Naive thymus-derived CD4-positive, alpha-beta T cell (primary cell): ENCODE measurements around the gene PTPRT. TPM values are rescaled to one million over a fixed set of nuclear protein-coding genes. Genes with fewer than 3 reads are reported as not detected.

ENCODE experiments used
- ATAC-seq: fragments of 150-1000 bp; cut with Tn5 transposase; 2 replicates; pipeline ENCODE4 v1.10.0; 2021; ENCODE audit warnings: mild to moderate bottlenecking, moderate library complexity
- CTCF ChIA-PET: fragments of 350-600 bp; sonication (Branson Sonifier 250); formaldehyde crosslinking; loops from one replicate; lab custom pipeline; 2021; ENCODE audit warnings: antibody characterized with exemption; lab: Charles Lee
- POLR2A ChIA-PET: fragments of 350-600 bp; sonication (Branson Sonifier 250); formaldehyde crosslinking; loops from one replicate; lab custom pipeline; 2021; ENCODE audit warnings: antibody characterized with exemption, inconsistent platforms; lab: Charles Lee
- DNase-seq, 9 donors: peaks; one replicate each; pipeline versions ENCODE4 v3.0.0 to v3.0.0-alpha.2; 2020 to 2022; ENCODE audit warnings: mixed read lengths in 1 of 9
- H3K27ac ChIP-seq: one replicate; pipeline ENCODE4 v1.7.0; 2013; ENCODE audit warnings: mild to moderate bottlenecking, low read depth, low read length, moderate library complexity
- H3K27me3 ChIP-seq, 2 donors: one replicate each; pipeline ENCODE4 v1.7.0; 2013; ENCODE audit warnings: low read length in 2 of 2, mild to moderate bottlenecking in 2 of 2, moderate library complexity in 2 of 2; ENCODE audit not compliant: control insufficient read depth in 2 of 2, insufficient read depth in 2 of 2
- H3K36me3 ChIP-seq, 3 experiments: 1 replicate in 2 of 3; 2 replicates in 1 of 3; pipeline ENCODE4 v1.7.0; 2013; ENCODE audit warnings: low read length in 3 of 3, mild to moderate bottlenecking in 3 of 3, moderate library complexity in 1 of 3; ENCODE audit not compliant: insufficient read depth in 3 of 3, control insufficient read depth in 2 of 3
- H3K4me1 ChIP-seq, 2 donors: one replicate each; pipeline ENCODE4 v1.7.0; 2013; ENCODE audit warnings: low read length in 2 of 2, mild to moderate bottlenecking in 2 of 2, moderate library complexity in 1 of 2; ENCODE audit not compliant: control insufficient read depth in 2 of 2, insufficient read depth in 2 of 2
- H3K4me3 ChIP-seq: 2 replicates; pipeline ENCODE4 v1.7.0; 2013; ENCODE audit warnings: mild to moderate bottlenecking, low read length
- H3K9me3 ChIP-seq, 3 experiments: 1 replicate in 2 of 3; 2 replicates in 1 of 3; pipeline ENCODE4 v1.7.0; 2013; ENCODE audit warnings: low read length in 3 of 3; ENCODE audit not compliant: control insufficient read depth in 2 of 3
- H3K27ac Mint-ChIP-seq, 9 donors: one replicate each; pipeline ENCODE4 v1.8.0; 2020 to 2022; ENCODE audit warnings: mixed read lengths in 9 of 9, mild to moderate bottlenecking in 8 of 9, moderate library complexity in 5 of 9, inconsistent platforms in 2 of 9
- H3K27me3 Mint-ChIP-seq, 5 donors: one replicate each; pipeline ENCODE4 v1.8.0; 2021 to 2022; ENCODE audit warnings: mixed read lengths in 5 of 5, mild to moderate bottlenecking in 1 of 5
- H3K36me3 Mint-ChIP-seq, 5 donors: one replicate each; pipeline ENCODE4 v1.8.0; 2020 to 2022; ENCODE audit warnings: mixed read lengths in 5 of 5, mild to moderate bottlenecking in 3 of 5, inconsistent platforms in 1 of 5
- H3K4me1 Mint-ChIP-seq, 7 donors: one replicate each; pipeline ENCODE4 v1.8.0; 2020 to 2022; ENCODE audit warnings: mixed read lengths in 7 of 7, mild to moderate bottlenecking in 3 of 7, inconsistent platforms in 1 of 7
- H3K4me3 Mint-ChIP-seq, 10 donors: one replicate each; pipeline ENCODE4 v1.8.0; 2020 to 2022; ENCODE audit warnings: mild to moderate bottlenecking in 10 of 10, mixed read lengths in 10 of 10, moderate library complexity in 6 of 10, inconsistent platforms in 2 of 10
- H3K9me3 Mint-ChIP-seq, 11 donors: one replicate each; pipeline ENCODE4 v1.8.0; 2020 to 2022; ENCODE audit warnings: mixed read lengths in 11 of 11, mild to moderate bottlenecking in 4 of 11, inconsistent platforms in 1 of 11, moderate library complexity in 1 of 11
- intact Hi-C, 2 donors: fragments of 100-400 bp; cut with micrococcal nuclease; formaldehyde crosslinking; loops; one replicate each; pipeline ENCODE4 v1.15.1; 2023
- polyA plus RNA-seq, 2 donors: library from polyadenylated mRNA; unstranded; fragments of 300-500 nt; fragmentation: Illumina TruSeq; gene quantifications; one replicate each; pipeline ENCODE4 v1.2.3, GENCODE V29; 2021
- total RNA-seq, 6 experiments: library from RNA in 5 of 6; stranded (reverse) in 5 of 6; gene quantifications; 1 replicate in 5 of 6; 2 replicates in 1 of 6; pipeline ENCODE4 v1.2.3 and lab custom pipeline; 2021 to 2026

The PTPRT gene
- total and polyA plus RNA-seq, 7 experiments from 2014 or later = not detected

GRCh38 chr20:42338294-42339201, 851.2 kb downstream of the PTPRT start:
- H3K27ac Mint-ChIP-seq = no peak overlapping the region
- Histone ChIP-seq H3K4me1 (no peaks in the 10 kb centered on the region), H3K27ac (no peak overlapping the region), H3K9me3 (no peaks in the 10 kb centered on the region), H3K36me3 (no peaks in the 10 kb centered on the region), H3K27me3 (no peaks in the 10 kb centered on the region), H3K4me3 (no peak overlapping the region)
- no peak for DNase-seq
- H3K9me3 Mint-ChIP-seq = peaks cover 0 to 22% (median 4%) of the 10 kb centered on the region in 11 donors
- no peaks in the 10 kb centered on the region for H3K36me3 Mint-ChIP-seq
- POLR2A ChIA-PET = no interaction called here
- no peak overlapping the region for H3K4me3 Mint-ChIP-seq
- intact Hi-C loops = no loop called here
- no peak for ATAC-seq
- no peaks in the 10 kb centered on the region for H3K4me1 Mint-ChIP-seq
- no peaks in the 10 kb centered on the region for H3K27me3 Mint-ChIP-seq
- CTCF ChIA-PET = no interaction called here

DNA sequence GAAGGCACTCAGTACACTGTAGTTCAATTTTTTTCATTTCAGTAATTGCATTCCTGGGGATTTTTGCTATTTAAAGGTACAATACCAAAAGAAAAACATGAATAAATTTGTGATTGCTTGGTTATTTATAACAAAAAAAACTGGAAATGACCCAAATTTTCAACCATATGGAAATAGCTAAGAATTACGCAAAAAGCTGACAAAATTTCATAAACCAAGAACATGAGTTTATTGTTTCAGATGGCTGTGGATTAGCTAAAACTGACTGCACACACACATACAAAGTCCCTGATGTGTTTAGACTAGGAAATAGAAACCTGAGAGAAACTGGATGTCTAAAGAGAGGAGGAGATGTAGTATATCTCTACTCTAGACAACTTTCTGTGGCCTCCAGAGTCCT, 853.1 kb downstream of the PTPRT start:
- Mint-ChIP-seq H3K4me1 (no peaks in the 10 kb centered on the region), H3K27me3 (no peaks in the 10 kb centered on the region), H3K36me3 (no peaks in the 10 kb centered on the region), H3K9me3 (peaks cover 0 to 15% (median 4%) of the 10 kb centered on the region in 11 donors), H3K27ac (no peak overlapping the region), H3K4me3 (no peak overlapping the region)
- intact Hi-C loops = no loop called here
- no peak overlapping the region for H3K27ac ChIP-seq
- H3K27me3 ChIP-seq = no peaks in the 10 kb centered on the region
- no peaks in the 10 kb centered on the region for H3K36me3 ChIP-seq
- ChIA-PET CTCF (no interaction called here), POLR2A (no interaction called here)
- H3K9me3 ChIP-seq = no peaks in the 10 kb centered on the region
- ATAC-seq (no peak), DNase-seq (no peak)
- no peaks in the 10 kb centered on the region for H3K4me1 ChIP-seq
- H3K4me3 ChIP-seq = no peak overlapping the region

DNA sequence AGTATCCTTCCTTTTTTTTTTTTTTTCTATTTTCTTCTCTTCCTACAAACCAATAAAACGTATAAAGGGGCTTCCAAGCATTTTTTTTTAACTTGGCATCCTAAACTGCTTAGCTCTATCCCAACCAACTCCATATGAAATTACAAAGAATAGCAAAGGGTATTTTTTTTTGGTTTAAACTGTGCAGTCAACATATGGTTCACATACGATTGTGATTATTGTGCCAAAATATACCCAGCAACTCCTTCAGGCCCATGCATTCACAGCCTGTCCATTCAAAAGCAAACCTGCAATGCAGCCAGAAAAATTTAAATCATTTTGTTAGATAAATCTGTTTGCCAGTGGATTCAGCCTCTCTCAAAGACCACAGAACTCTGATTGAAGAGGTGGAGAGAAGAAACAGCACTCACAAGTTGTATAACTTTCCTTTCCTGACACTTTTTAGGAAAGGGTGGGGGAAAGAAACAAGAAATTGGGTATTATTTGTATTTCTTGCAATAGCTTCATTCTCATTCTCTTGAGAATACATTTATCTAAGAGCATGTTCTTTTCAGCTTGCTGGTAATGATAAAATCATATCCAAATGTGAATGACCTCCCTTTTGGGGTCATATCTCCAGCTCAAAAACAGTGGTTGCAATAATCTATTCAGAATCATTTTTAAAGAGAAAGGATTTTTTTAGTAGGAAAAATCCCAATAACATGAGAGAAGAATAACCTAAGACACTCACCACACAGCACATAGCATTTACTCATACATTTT, 870.3 kb downstream of the PTPRT start:
- no peak overlapping the region for H3K4me3 ChIP-seq
- H3K36me3 ChIP-seq = no peaks in the 10 kb centered on the region
- Mint-ChIP-seq H3K4me3 (no peak overlapping the region), H3K9me3 (peaks cover 0 to 21% (median 4%) of the 10 kb centered on the region in 11 donors), H3K36me3 (no peaks in the 10 kb centered on the region), H3K27me3 (no peaks in the 10 kb centered on the region), H3K27ac (no peak overlapping the region), H3K4me1 (no peaks in the 10 kb centered on the region)
- H3K9me3 ChIP-seq = no peaks in the 10 kb centered on the region
- no peaks in the 10 kb centered on the region for H3K27me3 ChIP-seq
- POLR2A ChIA-PET = no interaction called here
- intact Hi-C loops = no loop called here
- no peak overlapping the region for H3K27ac ChIP-seq
- CTCF ChIA-PET = no interaction called here
- H3K4me1 ChIP-seq = no peaks in the 10 kb centered on the region
- ATAC-seq = no peak
- no peak for DNase-seq

DNA sequence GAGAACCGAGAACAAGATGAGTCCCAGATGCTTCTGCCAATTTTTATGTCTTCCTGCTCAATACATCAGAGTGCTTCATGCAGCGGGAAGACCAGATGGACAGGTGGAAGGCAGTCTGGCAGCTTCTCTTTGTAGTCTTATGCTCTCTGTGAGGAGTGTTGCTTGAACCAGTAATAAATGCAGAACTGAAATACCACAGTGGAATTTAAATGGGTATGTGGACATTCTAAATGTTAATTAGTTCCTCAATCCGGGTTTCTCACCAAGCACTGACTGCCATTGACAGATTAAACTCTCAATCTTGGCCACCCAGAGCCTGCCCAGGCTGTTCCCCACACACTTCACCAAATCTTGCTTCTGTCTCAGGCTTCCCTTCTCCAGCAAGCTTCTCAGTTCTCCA, 876.0 kb downstream of the PTPRT start:
- Histone ChIP-seq H3K27ac (no peak overlapping the region), H3K27me3 (no peaks in the 10 kb centered on the region), H3K4me1 (no peaks in the 10 kb centered on the region), H3K4me3 (no peak overlapping the region), H3K9me3 (no peaks in the 10 kb centered on the region), H3K36me3 (no peaks in the 10 kb centered on the region)
- intact Hi-C loops = no loop called here
- peaks cover 0 to 22% (median 0%) of the 10 kb centered on the region in 11 donors for H3K9me3 Mint-ChIP-seq
- ChIA-PET CTCF (no interaction called here), POLR2A (no interaction called here)
- H3K4me1 Mint-ChIP-seq = no peaks in the 10 kb centered on the region
- no peak for DNase-seq
- H3K36me3 Mint-ChIP-seq = no peaks in the 10 kb centered on the region
- no peak overlapping the region for H3K4me3 Mint-ChIP-seq
- no peaks in the 10 kb centered on the region for H3K27me3 Mint-ChIP-seq
- ATAC-seq = no peak
- no peak overlapping the region for H3K27ac Mint-ChIP-seq

DNA sequence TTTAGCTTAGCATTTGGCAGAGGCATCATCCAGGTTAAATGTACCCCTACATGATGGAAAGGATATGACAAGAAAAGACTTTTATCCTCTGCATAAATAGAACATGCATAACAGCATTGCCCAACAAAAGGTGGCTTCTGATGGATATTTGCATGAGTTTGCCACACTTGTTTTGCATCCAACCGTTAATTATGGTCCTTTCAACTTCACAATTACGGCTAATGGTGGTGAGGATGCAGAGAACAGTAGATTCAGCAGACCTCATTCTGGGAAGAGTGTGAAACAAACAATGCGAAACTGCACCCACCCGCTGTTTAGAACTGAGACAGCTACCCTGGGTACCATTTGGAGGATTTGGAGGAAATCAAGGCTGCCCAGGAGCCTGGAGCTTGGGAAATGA, 880.7 kb downstream of the PTPRT start:
- ATAC-seq = no peak
- intact Hi-C loops = no loop called here
- Mint-ChIP-seq H3K4me1 (no peaks in the 10 kb centered on the region), H3K27me3 (no peaks in the 10 kb centered on the region), H3K4me3 (no peak overlapping the region), H3K36me3 (no peaks in the 10 kb centered on the region), H3K27ac (no peak overlapping the region), H3K9me3 (peaks cover 0 to 11% (median 2%) of the 10 kb centered on the region in 11 donors)
- Histone ChIP-seq H3K9me3 (no peaks in the 10 kb centered on the region), H3K27ac (no peak overlapping the region), H3K4me3 (no peak overlapping the region), H3K4me1 (no peaks in the 10 kb centered on the region), H3K36me3 (no peaks in the 10 kb centered on the region), H3K27me3 (no peaks in the 10 kb centered on the region)
- DNase-seq = no peak
- ChIA-PET CTCF (no interaction called here), POLR2A (no interaction called here)

DNA sequence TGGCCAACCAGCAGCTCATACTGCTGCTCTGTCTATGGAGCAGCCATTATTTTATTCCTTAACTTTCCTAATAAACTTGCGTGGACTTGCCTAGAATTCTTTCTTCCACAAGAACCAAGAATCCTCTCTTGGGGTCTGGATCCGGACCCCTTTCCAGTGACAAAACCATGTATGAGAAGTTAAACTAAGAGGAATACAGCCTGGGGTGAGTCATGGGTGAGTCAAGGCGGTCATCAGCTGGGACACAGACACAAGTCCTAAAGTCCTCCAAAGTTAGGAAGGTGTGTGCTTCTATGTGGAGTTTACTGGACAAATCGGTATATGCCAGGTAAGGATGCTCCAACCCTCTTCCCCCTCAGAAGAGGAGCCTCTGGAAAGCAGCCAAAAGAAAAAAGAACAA, 881.5 kb downstream of the PTPRT start:
- ChIA-PET CTCF (no interaction called here), POLR2A (no interaction called here)
- intact Hi-C loops = no loop called here
- Mint-ChIP-seq H3K4me3 (no peak overlapping the region), H3K36me3 (no peaks in the 10 kb centered on the region), H3K27ac (no peak overlapping the region), H3K9me3 (peaks cover 0 to 11% (median 2%) of the 10 kb centered on the region in 11 donors), H3K27me3 (no peaks in the 10 kb centered on the region), H3K4me1 (no peaks in the 10 kb centered on the region)
- no peaks in the 10 kb centered on the region for H3K9me3 ChIP-seq
- no peaks in the 10 kb centered on the region for H3K36me3 ChIP-seq
- no peak overlapping the region for H3K4me3 ChIP-seq
- no peaks in the 10 kb centered on the region for H3K27me3 ChIP-seq
- DNase-seq (no peak), ATAC-seq (no peak)
- H3K4me1 ChIP-seq = no peaks in the 10 kb centered on the region
- no peak overlapping the region for H3K27ac ChIP-seq
